Activated CD4-positive, alpha-beta T cell treated with anti-CD3 and anti-CD28 coated beads for 1 hour (primary cell): Measurements from ENCODE around the gene CDK17.
"Not testable (repeated sequence)": the region's sequence is repeated elsewhere in the genome, so short reads cannot be mapped to it uniquely, and the experiment has no call there.

Experiments
- DNase-seq: peaks from one replicate; pipeline ENCODE4 v3.0.0-alpha.2; 2020

The CDK17 gene

GRCh38 chr12:96399919-96400630, at the start of gene CDK17:
Gene CDK17, minus strand, starts transcription at chr12:96400439. Its CDS starts 65,603 bp downstream, at chr12:96334836.
- DNase-seq: peak; percentile 86

GRCh38 chr12:96448300-96448699, 48.1 kb upstream of the CDK17 start:
- no peak for DNase-seq

GRCh38 chr12:96447256-96447655, 47.0 kb upstream of the CDK17 start:
- DNase-seq: no peak

GRCh38 chr12:96445691-96446583, 45.7 kb upstream of the CDK17 start:
- peak; percentile 36 for DNase-seq

- no peak for DNase-seq
Measured at GRCh38 chr12:96444399-96444798, 44.2 kb upstream of the CDK17 start.

GRCh38 chr12:96442906-96443305, 42.7 kb upstream of the CDK17 start:
- no peak for DNase-seq

- DNase-seq: no peak
Measured at GRCh38 chr12:96441816-96442215, 41.6 kb upstream of the CDK17 start.

- DNase-seq: no peak
Measured at GRCh38 chr12:96438330-96438729, 38.1 kb upstream of the CDK17 start.

- DNase-seq: no peak
Measured at GRCh38 chr12:96437171-96437445, 36.9 kb upstream of the CDK17 start.

GRCh38 chr12:96436366-96437170, 36.3 kb upstream of the CDK17 start:
- no peak for DNase-seq

GRCh38 chr12:96434107-96434506, 33.9 kb upstream of the CDK17 start:
- peak; percentile 41 for DNase-seq

GRCh38 chr12:96432496-96433321, 32.5 kb upstream of the CDK17 start:
- not testable (repeated sequence) for DNase-seq

- no peak for DNase-seq
Measured at GRCh38 chr12:96431067-96431466, 30.8 kb upstream of the CDK17 start.

- no peak for DNase-seq
Measured at GRCh38 chr12:96427269-96427729, 27.1 kb upstream of the CDK17 start.

GRCh38 chr12:96425951-96426350, 25.7 kb upstream of the CDK17 start:
- no peak for DNase-seq

- DNase-seq: no peak
Measured at GRCh38 chr12:96425321-96425720, 25.1 kb upstream of the CDK17 start.

- DNase-seq: no peak
Measured at GRCh38 chr12:96424601-96425000, 24.4 kb upstream of the CDK17 start.

- DNase-seq: no peak
Measured at GRCh38 chr12:96422192-96422591, 22.0 kb upstream of the CDK17 start.

- DNase-seq: no peak
Measured at GRCh38 chr12:96421014-96421413, 20.8 kb upstream of the CDK17 start.

GRCh38 chr12:96420277-96420835, 20.1 kb upstream of the CDK17 start:
- no peak for DNase-seq

GRCh38 chr12:96419576-96420276, 19.5 kb upstream of the CDK17 start:
- DNase-seq: no peak
